HepG2 (cell line): ENCODE results near the gene SLC44A4. TPM values are rescaled to one million over a fixed set of nuclear protein-coding genes. Genes with fewer than 3 reads are reported as not detected.

ENCODE experiments used
- E2F1 ChIP-seq: sonication (generic); formaldehyde crosslinking; IDR thresholded peaks from 2 replicates; pipeline ENCODE4 v1.5.0; 2020; ENCODE audit warnings: missing genetic modification reagents
- GTF2F1 ChIP-seq: fragments of 150-350 bp; IDR thresholded peaks from 2 replicates; pipeline ENCODE4 v1.6.1; 2014; ENCODE audit warnings: low read length
- IRF2 ChIP-seq: IDR thresholded peaks from 2 replicates; pipeline ENCODE4 v1.6.1; 2018; ENCODE audit warnings: missing genetic modification reagents, missing compliant biosample characterization
- KLF9 ChIP-seq: IDR thresholded peaks from 2 replicates; pipeline ENCODE4 v1.6.1; 2016; ENCODE audit warnings: low read depth
- MED1 ChIP-seq: sonication (generic); formaldehyde crosslinking; IDR thresholded peaks from 2 replicates; pipeline ENCODE4 v1.4.0; 2020; ENCODE audit warnings: missing genetic modification reagents
- ONECUT2 ChIP-seq: sonication (generic); formaldehyde crosslinking; IDR thresholded peaks from 2 replicates; pipeline ENCODE4 v1.4.0; 2020; ENCODE audit warnings: missing genetic modification reagents
- SMYD3 ChIP-seq: sonication (generic); formaldehyde crosslinking; IDR thresholded peaks from 2 replicates; pipeline ENCODE4 v1.8.1; 2023; ENCODE audit warnings: mild to moderate bottlenecking, missing genetic modification reagents
- SP4 ChIP-seq: sonication (generic); formaldehyde crosslinking; IDR thresholded peaks from 2 replicates; pipeline ENCODE4 v1.8.1; 2023; ENCODE audit warnings: mild to moderate bottlenecking, missing genetic modification reagents
- STAT5B ChIP-seq: sonication (generic); formaldehyde crosslinking; IDR thresholded peaks from 2 replicates; pipeline ENCODE4 v1.4.0; 2020; ENCODE audit warnings: missing genetic modification reagents
- ZNF230 ChIP-seq: sonication (generic); formaldehyde crosslinking; IDR thresholded peaks from 2 replicates; pipeline ENCODE4 v1.4.0; 2020; ENCODE audit warnings: mild to moderate bottlenecking, missing genetic modification reagents
- ZNF616 ChIP-seq: sonication (generic); formaldehyde crosslinking; IDR thresholded peaks from 2 replicates; pipeline ENCODE4 v1.5.0; 2020; ENCODE audit warnings: low read depth, mild to moderate bottlenecking, missing genetic modification reagents
- ZNF879 ChIP-seq: sonication (generic); formaldehyde crosslinking; IDR thresholded peaks from 2 replicates; pipeline ENCODE4 v1.8.1; 2023; ENCODE audit warnings: missing genetic modification reagents
- polyA plus RNA-seq, 8 experiments: library from polyadenylated mRNA; depleted of rRNA in 3 of 8; stranded (reverse) in 7 of 8; unstranded in 1 of 8; fragments of >200 nt; fragmentation: Illumina TruSeq in 4 of 8; extraction: Trizol in 4 of 8; gene quantifications; 2 replicates each; pipeline versions ENCODE4 v1.2.1 to v1.2.3, GENCODE V29; 2011 to 2016; ENCODE audit warnings: low read depth in 4 of 8, missing spikeins in 1 of 8, mixed read lengths in 1 of 8; ENCODE audit not compliant: insufficient read depth in 1 of 8
- total RNA-seq, 5 experiments: library from RNA; depleted of rRNA; stranded (reverse); fragments of >200 nt; fragmentation: Illumina TruSeq; extraction: Trizol; gene quantifications; 2 replicates each; pipeline ENCODE4 v1.2.3, GENCODE V29; 2016; ENCODE audit warnings: low read depth in 1 of 5
- TF ChIP-seq, protein P1 (sequence below): sonication (generic); formaldehyde crosslinking; IDR thresholded peaks from 2 replicates; pipeline ENCODE4 v1.4.0; 2020; ENCODE audit warnings: missing genetic modification reagents
- TF ChIP-seq, protein P2 (sequence below): sonication (generic); formaldehyde crosslinking; IDR thresholded peaks from 2 replicates; pipeline ENCODE4 v1.8.1; 2023; ENCODE audit warnings: missing genetic modification reagents, inconsistent platforms, borderline replicate concordance
- TF ChIP-seq, protein P3 (sequence below): sonication (generic); formaldehyde crosslinking; IDR thresholded peaks from 2 replicates; pipeline ENCODE4 v1.4.0; 2020; ENCODE audit warnings: mild to moderate bottlenecking, missing genetic modification reagents
- TF ChIP-seq, protein P4 (sequence below): sonication (generic); formaldehyde crosslinking; conservative IDR thresholded peaks from 2 replicates; pipeline ENCODE4 v1.4.0; 2020; ENCODE audit warnings: missing genetic modification reagents

The SLC44A4 gene
- total and polyA plus RNA-seq, 2 of the 13 experiments (the other 11 are each of a cell fraction or from before 2014, with no cell fraction given), result 3.5 to 5.9 TPM

DNA sequence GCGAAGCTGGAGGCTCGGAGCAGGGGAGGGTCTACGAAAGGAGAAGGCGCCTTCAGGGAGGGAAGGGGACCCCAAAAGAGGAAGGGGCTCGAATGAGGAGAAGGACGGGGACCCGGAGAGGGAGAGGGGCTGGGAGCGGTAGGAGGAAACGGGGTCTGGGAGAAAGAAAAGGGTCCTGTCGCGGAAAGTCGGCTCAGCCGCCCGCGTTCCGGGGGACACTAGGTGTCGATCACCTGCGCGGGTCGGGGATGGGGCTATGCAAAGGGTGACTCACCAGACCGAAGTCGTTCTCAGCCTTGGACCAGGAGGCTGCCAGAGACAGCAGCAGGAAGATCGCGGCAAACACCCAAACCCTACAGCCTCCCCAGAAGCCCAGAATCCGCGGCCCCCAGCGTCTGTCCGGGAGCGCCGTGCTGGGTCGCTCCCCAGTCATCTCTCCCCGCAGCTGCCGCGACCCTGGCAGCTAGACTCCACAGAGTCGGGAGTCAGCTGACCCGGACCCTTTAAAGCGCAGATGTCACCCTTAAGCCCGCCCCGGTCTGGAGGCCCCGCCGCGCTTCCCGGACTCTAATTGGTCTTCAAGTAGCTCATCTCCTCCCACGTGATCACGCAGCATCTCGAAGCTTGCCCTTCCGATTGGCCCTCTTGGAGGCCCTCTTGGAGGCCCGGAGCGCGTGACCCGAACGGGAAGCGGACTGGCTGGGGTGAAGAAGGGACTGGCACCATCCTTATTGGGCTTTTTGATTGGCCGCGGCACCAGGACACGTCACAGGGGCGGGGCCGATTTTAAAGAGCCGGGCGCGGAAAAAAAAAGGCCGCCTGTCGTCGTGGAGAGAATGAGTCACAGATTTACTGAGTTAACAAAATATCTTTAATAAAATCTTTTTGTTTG lies 16.2 kb downstream of the SLC44A4 start, which contains the start of gene NEU1 (continued):
- TF ChIP-seq KLF9, result peak; percentile 88
- TF ChIP-seq SMYD3 (CRISPR knock-in tag), result peak; percentile 96
- TF ChIP-seq, protein P1, sequence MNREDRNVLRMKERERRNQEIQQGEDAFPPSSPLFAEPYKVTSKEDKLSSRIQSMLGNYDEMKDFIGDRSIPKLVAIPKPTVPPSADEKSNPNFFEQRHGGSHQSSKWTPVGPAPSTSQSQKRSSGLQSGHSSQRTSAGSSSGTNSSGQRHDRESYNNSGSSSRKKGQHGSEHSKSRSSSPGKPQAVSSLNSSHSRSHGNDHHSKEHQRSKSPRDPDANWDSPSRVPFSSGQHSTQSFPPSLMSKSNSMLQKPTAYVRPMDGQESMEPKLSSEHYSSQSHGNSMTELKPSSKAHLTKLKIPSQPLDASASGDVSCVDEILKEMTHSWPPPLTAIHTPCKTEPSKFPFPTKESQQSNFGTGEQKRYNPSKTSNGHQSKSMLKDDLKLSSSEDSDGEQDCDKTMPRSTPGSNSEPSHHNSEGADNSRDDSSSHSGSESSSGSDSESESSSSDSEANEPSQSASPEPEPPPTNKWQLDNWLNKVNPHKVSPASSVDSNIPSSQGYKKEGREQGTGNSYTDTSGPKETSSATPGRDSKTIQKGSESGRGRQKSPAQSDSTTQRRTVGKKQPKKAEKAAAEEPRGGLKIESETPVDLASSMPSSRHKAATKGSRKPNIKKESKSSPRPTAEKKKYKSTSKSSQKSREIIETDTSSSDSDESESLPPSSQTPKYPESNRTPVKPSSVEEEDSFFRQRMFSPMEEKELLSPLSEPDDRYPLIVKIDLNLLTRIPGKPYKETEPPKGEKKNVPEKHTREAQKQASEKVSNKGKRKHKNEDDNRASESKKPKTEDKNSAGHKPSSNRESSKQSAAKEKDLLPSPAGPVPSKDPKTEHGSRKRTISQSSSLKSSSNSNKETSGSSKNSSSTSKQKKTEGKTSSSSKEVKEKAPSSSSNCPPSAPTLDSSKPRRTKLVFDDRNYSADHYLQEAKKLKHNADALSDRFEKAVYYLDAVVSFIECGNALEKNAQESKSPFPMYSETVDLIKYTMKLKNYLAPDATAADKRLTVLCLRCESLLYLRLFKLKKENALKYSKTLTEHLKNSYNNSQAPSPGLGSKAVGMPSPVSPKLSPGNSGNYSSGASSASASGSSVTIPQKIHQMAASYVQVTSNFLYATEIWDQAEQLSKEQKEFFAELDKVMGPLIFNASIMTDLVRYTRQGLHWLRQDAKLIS (CRISPR knock-in tag), result no peak
- TF ChIP-seq SP4 (CRISPR knock-in tag), result peak; percentile 90
- peak; percentile 86 for TF ChIP-seq E2F1
- TF ChIP-seq ZNF879 (CRISPR knock-in tag), result peak; percentile 92
- TF ChIP-seq GTF2F1, result peak; percentile 93; the same call in 1 of the 2 replicates
- peak; percentile 86 for TF ChIP-seq MED1
- peak; percentile 32; the same call in 1 of the 2 replicates for TF ChIP-seq IRF2 (CRISPR knock-in tag)
- TF ChIP-seq STAT5B (CRISPR knock-in tag), result 0 out of 2 replicates have a peak, but pooled peaks have one; percentile 17
- TF ChIP-seq, protein P2, sequence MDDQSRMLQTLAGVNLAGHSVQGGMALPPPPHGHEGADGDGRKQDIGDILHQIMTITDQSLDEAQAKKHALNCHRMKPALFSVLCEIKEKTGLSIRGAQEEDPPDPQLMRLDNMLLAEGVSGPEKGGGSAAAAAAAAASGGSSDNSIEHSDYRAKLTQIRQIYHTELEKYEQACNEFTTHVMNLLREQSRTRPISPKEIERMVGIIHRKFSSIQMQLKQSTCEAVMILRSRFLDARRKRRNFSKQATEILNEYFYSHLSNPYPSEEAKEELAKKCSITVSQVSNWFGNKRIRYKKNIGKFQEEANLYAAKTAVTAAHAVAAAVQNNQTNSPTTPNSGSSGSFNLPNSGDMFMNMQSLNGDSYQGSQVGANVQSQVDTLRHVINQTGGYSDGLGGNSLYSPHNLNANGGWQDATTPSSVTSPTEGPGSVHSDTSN, result no peak
- TF ChIP-seq ONECUT2, result 0 out of 2 replicates have a peak, but pooled peaks have one; percentile 40
- TF ChIP-seq, protein P3, sequence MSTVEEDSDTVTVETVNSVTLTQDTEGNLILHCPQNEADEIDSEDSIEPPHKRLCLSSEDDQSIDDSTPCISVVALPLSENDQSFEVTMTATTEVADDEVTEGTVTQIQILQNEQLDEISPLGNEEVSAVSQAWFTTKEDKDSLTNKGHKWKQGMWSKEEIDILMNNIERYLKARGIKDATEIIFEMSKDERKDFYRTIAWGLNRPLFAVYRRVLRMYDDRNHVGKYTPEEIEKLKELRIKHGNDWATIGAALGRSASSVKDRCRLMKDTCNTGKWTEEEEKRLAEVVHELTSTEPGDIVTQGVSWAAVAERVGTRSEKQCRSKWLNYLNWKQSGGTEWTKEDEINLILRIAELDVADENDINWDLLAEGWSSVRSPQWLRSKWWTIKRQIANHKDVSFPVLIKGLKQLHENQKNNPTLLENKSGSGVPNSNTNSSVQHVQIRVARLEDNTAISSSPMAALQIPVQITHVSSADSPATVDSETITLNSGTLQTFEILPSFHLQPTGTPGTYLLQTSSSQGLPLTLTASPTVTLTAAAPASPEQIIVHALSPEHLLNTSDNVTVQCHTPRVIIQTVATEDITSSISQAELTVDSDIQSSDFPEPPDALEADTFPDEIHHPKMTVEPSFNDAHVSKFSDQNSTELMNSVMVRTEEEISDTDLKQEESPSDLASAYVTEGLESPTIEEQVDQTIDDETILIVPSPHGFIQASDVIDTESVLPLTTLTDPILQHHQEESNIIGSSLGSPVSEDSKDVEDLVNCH (CRISPR knock-in tag), result no peak
- TF ChIP-seq, protein P4, sequence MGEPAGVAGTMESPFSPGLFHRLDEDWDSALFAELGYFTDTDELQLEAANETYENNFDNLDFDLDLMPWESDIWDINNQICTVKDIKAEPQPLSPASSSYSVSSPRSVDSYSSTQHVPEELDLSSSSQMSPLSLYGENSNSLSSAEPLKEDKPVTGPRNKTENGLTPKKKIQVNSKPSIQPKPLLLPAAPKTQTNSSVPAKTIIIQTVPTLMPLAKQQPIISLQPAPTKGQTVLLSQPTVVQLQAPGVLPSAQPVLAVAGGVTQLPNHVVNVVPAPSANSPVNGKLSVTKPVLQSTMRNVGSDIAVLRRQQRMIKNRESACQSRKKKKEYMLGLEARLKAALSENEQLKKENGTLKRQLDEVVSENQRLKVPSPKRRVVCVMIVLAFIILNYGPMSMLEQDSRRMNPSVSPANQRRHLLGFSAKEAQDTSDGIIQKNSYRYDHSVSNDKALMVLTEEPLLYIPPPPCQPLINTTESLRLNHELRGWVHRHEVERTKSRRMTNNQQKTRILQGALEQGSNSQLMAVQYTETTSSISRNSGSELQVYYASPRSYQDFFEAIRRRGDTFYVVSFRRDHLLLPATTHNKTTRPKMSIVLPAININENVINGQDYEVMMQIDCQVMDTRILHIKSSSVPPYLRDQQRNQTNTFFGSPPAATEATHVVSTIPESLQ, result 0 out of 2 replicates have a peak, but pooled peaks have one; percentile 51
- TF ChIP-seq ZNF616, result no peak
- peak; percentile 38; the same call in 1 of the 2 replicates for TF ChIP-seq ZNF230 (CRISPR knock-in tag)
